GM18870 (cell line): ENCODE results near the gene NREP.

Source experiments
- ATAC-seq: cut with Tn5 transposase; IDR thresholded peaks from one replicate; pipeline ENCODE4 v1.9.1; 2021; ENCODE audit warnings: moderate library complexity; ENCODE audit not compliant: unreplicated experiment

Gene NREP

GRCh38 chr5:111765613-111766571, 8.9 kb upstream of the NREP start:
- ATAC-seq = no peak

- no peak for ATAC-seq
Measured at GRCh38 chr5:111764019-111764418, 7.0 kb upstream of the NREP start.

GRCh38 chr5:111762895-111763294, 5.9 kb upstream of the NREP start:
- no peak for ATAC-seq

GRCh38 chr5:111758284-111758628, 1.3 kb upstream of the NREP start:
- ATAC-seq = no peak

GRCh38 chr5:111757355-111758283, 625 bp upstream of the NREP start:
- ATAC-seq = peak; percentile 75

GRCh38 chr5:111755942-111756381, 1.0 kb downstream of the NREP start:
- ATAC-seq = no peak

GRCh38 chr5:111755345-111755941, 1.6 kb downstream of the NREP start:
- no peak for ATAC-seq

GRCh38 chr5:111753884-111754589, 3.0 kb downstream of the NREP start:
- no peak for ATAC-seq

GRCh38 chr5:111752426-111752965, 4.5 kb downstream of the NREP start:
- no peak for ATAC-seq

GRCh38 chr5:111749303-111750026, 7.5 kb downstream of the NREP start:
- ATAC-seq = no peak

- no peak for ATAC-seq
Measured at GRCh38 chr5:111748304-111748763, 8.7 kb downstream of the NREP start.

GRCh38 chr5:111747337-111747736, 9.7 kb downstream of the NREP start:
- ATAC-seq = no peak

- ATAC-seq = no peak
Measured at GRCh38 chr5:111746791-111747190, 10.2 kb downstream of the NREP start.

GRCh38 chr5:111745075-111745739, 11.8 kb downstream of the NREP start:
- no peak for ATAC-seq

- no peak for ATAC-seq
Measured at GRCh38 chr5:111744455-111744854, 12.5 kb downstream of the NREP start.

GRCh38 chr5:111743988-111744387, 13.0 kb downstream of the NREP start:
- no peak for ATAC-seq

- no peak for ATAC-seq
Measured at GRCh38 chr5:111743512-111743911, 13.5 kb downstream of the NREP start.

GRCh38 chr5:111742177-111742994, 14.6 kb downstream of the NREP start:
- ATAC-seq = no peak
